MCF 10A (cell line): ENCODE measurements around the gene MOCS3. TPM values are rescaled to one million over a fixed set of nuclear protein-coding genes. Genes with fewer than 3 reads are reported as not detected.
"Not testable (repeated sequence)": the region's sequence is repeated elsewhere in the genome, so short reads cannot be mapped to it uniquely, and the experiment has no call there.

Experiments
- BruUV-seq: library from RNA; stranded (reverse); fragments of 400-500 nt; replicated peaks from 2 replicates; lab custom pipeline; 2021; lab: Mats Ljungman, UMichigan
- CTCF ChIA-PET: fragments of 300-600 bp; sonication (Branson Sonifier 250); formaldehyde crosslinking; extraction: SDS; loops from one replicate; lab custom pipeline; 2021; ENCODE audit warnings: antibody characterized with exemption, inconsistent platforms; lab: Yijun Ruan, JAX
- POLR2A ChIA-PET: fragments of 300-600, 350-650 bp; sonication (Branson Sonifier 250); formaldehyde crosslinking; extraction: SDS; loops from one replicate; lab custom pipeline; 2020; ENCODE audit warnings: antibody characterized with exemption, inconsistent platforms; lab: Yijun Ruan, JAX
- DNase-seq: peaks from one replicate; pipeline ENCODE4 v3.0.0-alpha.2; 2018; ENCODE audit not compliant: unreplicated experiment
- H3K27ac Mint-ChIP-seq: one replicate; pipeline ENCODE4 v1.8.0; 2022; ENCODE audit warnings: mild to moderate bottlenecking, low read depth, mixed read lengths; ENCODE audit not compliant: unreplicated experiment
- H3K27me3 Mint-ChIP-seq: one replicate; pipeline ENCODE4 v1.8.0; 2022; ENCODE audit warnings: mixed read lengths; ENCODE audit not compliant: insufficient read depth, unreplicated experiment
- H3K36me3 Mint-ChIP-seq: one replicate; pipeline ENCODE4 v1.8.0; 2022; ENCODE audit warnings: mild to moderate bottlenecking, moderate library complexity, mixed read lengths; ENCODE audit not compliant: insufficient read depth, unreplicated experiment
- H3K4me1 Mint-ChIP-seq: one replicate; pipeline ENCODE4 v1.8.0; 2022; ENCODE audit warnings: mixed read lengths; ENCODE audit not compliant: insufficient read depth, unreplicated experiment
- H3K4me3 Mint-ChIP-seq: one replicate; pipeline ENCODE4 v1.8.0; 2022; ENCODE audit warnings: mild to moderate bottlenecking, moderate library complexity, mixed read lengths; ENCODE audit not compliant: unreplicated experiment
- H3K9me3 Mint-ChIP-seq: one replicate; pipeline ENCODE4 v1.8.0; 2022; ENCODE audit warnings: mixed read lengths; ENCODE audit not compliant: unreplicated experiment
- CTCF ChIP-seq: fragments of 200-600 bp; IDR thresholded peaks from one replicate; pipeline ENCODE4 v1.8.0; 2022; ENCODE audit warnings: antibody characterized with exemption, mild to moderate bottlenecking; ENCODE audit not compliant: unreplicated experiment
- intact Hi-C: fragments of 100-400 bp; cut with micrococcal nuclease; formaldehyde crosslinking; loops from 2 replicates; pipeline ENCODE4 v1.14.1; 2022
- total RNA-seq: library from RNA; stranded (reverse); gene quantifications from 2 replicates; pipeline ENCODE4 v1.2.3, GENCODE V29; 2022

Gene MOCS3
- total RNA-seq, 1 experiment from 2014 or later, result 6.0 TPM

- Mint-ChIP-seq H3K27ac (no peak overlapping the region), H3K27me3 (peaks cover 11% of the 10 kb centered on the region), H3K4me1 (no peaks in the 10 kb centered on the region), H3K9me3 (no peaks in the 10 kb centered on the region), H3K36me3 (no peaks in the 10 kb centered on the region), H3K4me3 (no peak overlapping the region)
- intact Hi-C loops, result no loop called here
- DNase-seq, result no peak
- POLR2A ChIA-PET, result interaction anchor here (0.6 kb wide), 1 partner anchor 71 kb away, joined by 3 read pairs; no protein-coding TSS in a partner anchor
- CTCF ChIA-PET, result interaction anchor here (3.5 to 5.1 kb wide), 2 partner anchors 12 to 336 kb away, joined by 19 to 22 read pairs; no protein-coding TSS in a partner anchor
- no peak for TF ChIP-seq CTCF
- no TSS peak for BruUV-seq
Observed at GRCh38 chr20:50969912-50970311, 11.3 kb downstream of the MOCS3 start.

GRCh38 chr20:50975701-50976330 lies 17.2 kb downstream of the MOCS3 start:
- no peaks in the 10 kb centered on the region for H3K9me3 Mint-ChIP-seq
- CTCF ChIA-PET, result interaction anchor here (0.6 to 0.8 kb wide), 3 partner anchors 11 to 186 kb away, joined by 3 to 4 read pairs (median 3); no protein-coding TSS in a partner anchor
- no peak overlapping the region for H3K4me3 Mint-ChIP-seq
- no peak overlapping the region for H3K27ac Mint-ChIP-seq
- no peaks in the 10 kb centered on the region for H3K36me3 Mint-ChIP-seq
- DNase-seq, result no peak
- H3K27me3 Mint-ChIP-seq, result no peaks in the 10 kb centered on the region
- H3K4me1 Mint-ChIP-seq, result peaks cover 23% of the 10 kb centered on the region
- intact Hi-C loops, result no loop called here
- POLR2A ChIA-PET, result no interaction called here
- TF ChIP-seq CTCF, result no peak
- BruUV-seq, result no TSS peak

GRCh38 chr20:50977066-50978021 lies 18.7 kb downstream of the MOCS3 start:
- CTCF ChIA-PET, result interaction anchor here (0.6 to 22.3 kb wide), 5 partner anchors 328 to 996 kb away, joined by 3 to 810 read pairs (median 4); no protein-coding TSS in a partner anchor

GRCh38 chr20:50978533-50978932 lies 19.9 kb downstream of the MOCS3 start:
- BruUV-seq, H3K36me3 Mint-ChIP-seq, DNase-seq, intact Hi-C loops, H3K4me3 Mint-ChIP-seq, H3K9me3 Mint-ChIP-seq, H3K27me3 Mint-ChIP-seq, H3K27ac Mint-ChIP-seq: not testable (repeated sequence)
- POLR2A ChIA-PET, result interaction anchor here (0.6 to 0.9 kb wide), 2 partner anchors 47 to 321 kb away, joined by 3 read pairs; no protein-coding TSS in a partner anchor
- H3K4me1 Mint-ChIP-seq, result peaks cover 34% of the 10 kb centered on the region
- CTCF ChIA-PET, result interaction anchor here (0.7 to 22.3 kb wide), 2 partner anchors 15 to 326 kb away, joined by 3 to 810 read pairs; no protein-coding TSS in a partner anchor

More at GRCh38 chr20:50977066-50978021, 18.7 kb downstream of the MOCS3 start:
- BruUV-seq, result no TSS peak
- no peak for TF ChIP-seq CTCF
- Mint-ChIP-seq H3K4me3 (no peak overlapping the region), H3K27ac (no peak overlapping the region), H3K36me3 (no peaks in the 10 kb centered on the region), H3K9me3 (no peaks in the 10 kb centered on the region), H3K4me1 (peaks cover 27% of the 10 kb centered on the region), H3K27me3 (no peaks in the 10 kb centered on the region)
- intact Hi-C loops, result no loop called here
- DNase-seq, result no peak
- POLR2A ChIA-PET, result interaction anchor here (0.9 kb wide), 1 partner anchor 46 kb away, joined by 3 read pairs; no protein-coding TSS in a partner anchor
